HepG2 (cell line): ENCODE results near the gene PPP2R5B. TPM values are rescaled to one million over a fixed set of nuclear protein-coding genes. Genes with fewer than 3 reads are reported as not detected.

Experiments
- ASH2L ChIP-seq: fragments of 300-600, 200-600 bp; sonication (generic); IDR thresholded peaks from 2 replicates; pipeline ENCODE4 v1.7.0; 2017; ENCODE audit warnings: low read depth, mild to moderate bottlenecking, moderate library complexity, mixed read lengths, low read length; ENCODE audit not compliant: insufficient read length
- BORCS8-MEF2B ChIP-seq: sonication (generic); formaldehyde crosslinking; IDR thresholded peaks from 2 replicates; pipeline ENCODE4 v1.8.0; 2022; ENCODE audit warnings: mild to moderate bottlenecking, missing genetic modification reagents
- BRD4 ChIP-seq: sonication (generic); formaldehyde crosslinking; IDR thresholded peaks from 2 replicates; pipeline ENCODE4 v1.4.0; 2020; ENCODE audit warnings: missing genetic modification reagents
- CENPT ChIP-seq: sonication (generic); formaldehyde crosslinking; IDR thresholded peaks from 2 replicates; pipeline ENCODE4 v1.8.0; 2022; ENCODE audit warnings: low read depth, mild to moderate bottlenecking, moderate library complexity, missing genetic modification reagents
- CREB1 ChIP-seq, 2 experiments: fragments of 450-650 bp in 1 of 2; IDR thresholded peaks; 2 replicates each; pipeline ENCODE4 v1.6.1; 2016 to 2017; ENCODE audit warnings: control low read depth in 1 of 2, mild to moderate bottlenecking in 1 of 2, missing compliant biosample characterization in 1 of 2, missing genetic modification characterization in 1 of 2
- NR1H2 ChIP-seq: sonication (generic); formaldehyde crosslinking; IDR thresholded peaks from 2 replicates; pipeline ENCODE4 v1.8.1; 2022; ENCODE audit warnings: low read depth, missing genetic modification reagents, borderline replicate concordance
- PRPF4 ChIP-seq: fragments of 200-400 bp; formaldehyde crosslinking; IDR thresholded peaks from 2 replicates; pipeline ENCODE4 v1.6.1; 2016; ENCODE audit warnings: low read length, low read depth; ENCODE audit not compliant: poor library complexity, severe bottlenecking
- SP2 ChIP-seq: sonication (generic); formaldehyde crosslinking; IDR thresholded peaks from 2 replicates; pipeline ENCODE4 v1.5.1; 2020; ENCODE audit warnings: mild to moderate bottlenecking, missing genetic modification reagents
- ZFX ChIP-seq: sonication (generic); formaldehyde crosslinking; IDR thresholded peaks from 2 replicates; pipeline ENCODE4 v1.4.0; 2020; ENCODE audit warnings: mild to moderate bottlenecking, low read depth, missing genetic modification reagents, moderate library complexity
- ZNF160 ChIP-seq: sonication (generic); formaldehyde crosslinking; IDR thresholded peaks from 2 replicates; pipeline ENCODE4 v1.8.0; 2022; ENCODE audit warnings: mild to moderate bottlenecking, inconsistent platforms, missing genetic modification reagents
- ZNF547 ChIP-seq: sonication (generic); formaldehyde crosslinking; IDR thresholded peaks from 2 replicates; pipeline ENCODE4 v1.5.1; 2020; ENCODE audit warnings: mild to moderate bottlenecking, missing genetic modification reagents
- ZNF558 ChIP-seq: sonication (generic); formaldehyde crosslinking; IDR thresholded peaks from 2 replicates; pipeline ENCODE4 v1.9.0; 2022; ENCODE audit warnings: mild to moderate bottlenecking, missing genetic modification reagents, borderline replicate concordance
- ZNF629 ChIP-seq: sonication (generic); formaldehyde crosslinking; conservative IDR thresholded peaks from 2 replicates; pipeline ENCODE4 v1.5.0; 2020; ENCODE audit warnings: missing genetic modification reagents
- ZNF879 ChIP-seq: sonication (generic); formaldehyde crosslinking; IDR thresholded peaks from 2 replicates; pipeline ENCODE4 v1.8.1; 2023; ENCODE audit warnings: missing genetic modification reagents
- polyA plus RNA-seq, 8 experiments: library from polyadenylated mRNA; depleted of rRNA in 3 of 8; stranded (reverse) in 7 of 8; unstranded in 1 of 8; fragments of >200 nt; fragmentation: Illumina TruSeq in 4 of 8; extraction: Trizol in 4 of 8; gene quantifications; 2 replicates each; pipeline versions ENCODE4 v1.2.1 to v1.2.3, GENCODE V29; 2011 to 2016; ENCODE audit warnings: low read depth in 4 of 8, missing spikeins in 1 of 8, mixed read lengths in 1 of 8; ENCODE audit not compliant: insufficient read depth in 1 of 8
- total RNA-seq, 5 experiments: library from RNA; depleted of rRNA; stranded (reverse); fragments of >200 nt; fragmentation: Illumina TruSeq; extraction: Trizol; gene quantifications; 2 replicates each; pipeline ENCODE4 v1.2.3, GENCODE V29; 2016; ENCODE audit warnings: low read depth in 1 of 5
- TF ChIP-seq, protein P1 (sequence below): sonication (generic); formaldehyde crosslinking; IDR thresholded peaks from 2 replicates; pipeline ENCODE4 v1.4.0; 2020; ENCODE audit warnings: missing genetic modification reagents, mild to moderate bottlenecking, borderline replicate concordance
- TF ChIP-seq, protein P2 (sequence below): sonication (generic); formaldehyde crosslinking; conservative IDR thresholded peaks from 2 replicates; pipeline ENCODE4 v1.8.0; 2022; ENCODE audit warnings: mild to moderate bottlenecking, moderate library complexity, missing genetic modification reagents
- TF ChIP-seq, protein P3 (sequence below): sonication (generic); formaldehyde crosslinking; IDR thresholded peaks from 2 replicates; pipeline ENCODE4 v1.5.0; 2020; ENCODE audit warnings: mild to moderate bottlenecking, missing genetic modification reagents
- TF ChIP-seq, protein P4 (sequence below): sonication (generic); formaldehyde crosslinking; conservative IDR thresholded peaks from 2 replicates; pipeline ENCODE4 v1.8.1; 2023; ENCODE audit warnings: missing genetic modification reagents
- TF ChIP-seq, protein P5 (sequence below): sonication (generic); formaldehyde crosslinking; IDR thresholded peaks from 2 replicates; pipeline ENCODE4 v1.4.0; 2020; ENCODE audit warnings: missing genetic modification reagents

PPP2R5B gene
- total and polyA plus RNA-seq, 2 of the 13 experiments (the other 11 are each of a cell fraction or from before 2014, with no cell fraction given), result 2.3 to 8.3 TPM

DNA sequence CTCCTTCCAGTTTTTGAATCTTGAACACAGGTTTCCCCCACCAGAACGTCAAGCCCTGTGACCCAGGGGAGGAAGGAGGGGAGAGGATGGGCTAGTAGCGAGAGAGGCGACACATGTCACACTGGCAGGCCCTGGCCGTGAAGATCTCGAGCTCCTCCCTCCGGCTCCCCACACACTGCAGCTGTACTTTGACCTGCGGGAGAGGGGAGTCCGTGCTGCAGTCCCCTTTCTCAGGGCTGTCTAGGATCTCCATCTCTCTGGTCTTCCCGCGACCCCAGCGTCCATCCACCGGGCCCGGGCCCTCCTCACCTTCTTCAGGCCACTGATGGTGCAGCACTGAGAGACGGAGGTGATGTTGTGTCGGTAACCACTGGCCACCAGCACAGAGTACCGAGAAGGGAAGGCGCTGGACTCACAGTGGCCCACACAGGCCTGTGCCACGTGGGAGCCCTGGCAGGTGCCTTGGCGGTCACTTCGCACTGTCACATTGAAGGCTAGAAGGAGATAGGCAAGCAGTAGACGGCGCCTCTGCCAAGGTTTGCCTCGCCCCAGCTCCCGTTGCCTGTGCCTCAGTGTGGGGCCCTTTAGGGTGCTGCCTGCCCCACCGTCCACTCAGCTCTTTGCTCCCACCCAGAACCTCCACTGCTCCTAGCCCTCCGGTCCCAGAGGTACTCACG lies 10.3 kb downstream of the PPP2R5B start (continued):
- TF ChIP-seq, protein P1, sequence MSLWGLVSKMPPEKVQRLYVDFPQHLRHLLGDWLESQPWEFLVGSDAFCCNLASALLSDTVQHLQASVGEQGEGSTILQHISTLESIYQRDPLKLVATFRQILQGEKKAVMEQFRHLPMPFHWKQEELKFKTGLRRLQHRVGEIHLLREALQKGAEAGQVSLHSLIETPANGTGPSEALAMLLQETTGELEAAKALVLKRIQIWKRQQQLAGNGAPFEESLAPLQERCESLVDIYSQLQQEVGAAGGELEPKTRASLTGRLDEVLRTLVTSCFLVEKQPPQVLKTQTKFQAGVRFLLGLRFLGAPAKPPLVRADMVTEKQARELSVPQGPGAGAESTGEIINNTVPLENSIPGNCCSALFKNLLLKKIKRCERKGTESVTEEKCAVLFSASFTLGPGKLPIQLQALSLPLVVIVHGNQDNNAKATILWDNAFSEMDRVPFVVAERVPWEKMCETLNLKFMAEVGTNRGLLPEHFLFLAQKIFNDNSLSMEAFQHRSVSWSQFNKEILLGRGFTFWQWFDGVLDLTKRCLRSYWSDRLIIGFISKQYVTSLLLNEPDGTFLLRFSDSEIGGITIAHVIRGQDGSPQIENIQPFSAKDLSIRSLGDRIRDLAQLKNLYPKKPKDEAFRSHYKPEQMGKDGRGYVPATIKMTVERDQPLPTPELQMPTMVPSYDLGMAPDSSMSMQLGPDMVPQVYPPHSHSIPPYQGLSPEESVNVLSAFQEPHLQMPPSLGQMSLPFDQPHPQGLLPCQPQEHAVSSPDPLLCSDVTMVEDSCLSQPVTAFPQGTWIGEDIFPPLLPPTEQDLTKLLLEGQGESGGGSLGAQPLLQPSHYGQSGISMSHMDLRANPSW (CRISPR knock-in tag), result no peak
- TF ChIP-seq, protein P2, sequence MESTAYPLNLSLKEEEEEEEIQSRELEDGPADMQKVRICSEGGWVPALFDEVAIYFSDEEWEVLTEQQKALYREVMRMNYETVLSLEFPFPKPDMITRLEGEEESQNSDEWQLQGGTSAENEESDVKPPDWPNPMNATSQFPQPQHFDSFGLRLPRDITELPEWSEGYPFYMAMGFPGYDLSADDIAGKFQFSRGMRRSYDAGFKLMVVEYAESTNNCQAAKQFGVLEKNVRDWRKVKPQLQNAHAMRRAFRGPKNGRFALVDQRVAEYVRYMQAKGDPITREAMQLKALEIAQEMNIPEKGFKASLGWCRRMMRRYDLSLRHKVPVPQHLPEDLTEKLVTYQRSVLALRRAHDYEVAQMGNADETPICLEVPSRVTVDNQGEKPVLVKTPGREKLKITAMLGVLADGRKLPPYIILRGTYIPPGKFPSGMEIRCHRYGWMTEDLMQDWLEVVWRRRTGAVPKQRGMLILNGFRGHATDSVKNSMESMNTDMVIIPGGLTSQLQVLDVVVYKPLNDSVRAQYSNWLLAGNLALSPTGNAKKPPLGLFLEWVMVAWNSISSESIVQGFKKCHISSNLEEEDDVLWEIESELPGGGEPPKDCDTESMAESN, result 0 out of 2 replicates have a peak, but pooled peaks have one; percentile 52
- TF ChIP-seq NR1H2 (CRISPR knock-in tag) (no peak), CENPT (CRISPR knock-in tag) (no peak), ZNF160 (CRISPR knock-in tag) (peak; percentile 34; the same call in 1 of the 2 replicates), ZFX (peak; percentile 88), ZNF558 (CRISPR knock-in tag) (no peak), ASH2L (peak; percentile 42), BRD4 (CRISPR knock-in tag) (no peak), PRPF4 (no peak), ZNF629 (CRISPR knock-in tag) (0 out of 2 replicates have a peak, but pooled peaks have one; percentile 17), SP2 (CRISPR knock-in tag) (0 out of 2 replicates have a peak, but pooled peaks have one; percentile 10), BORCS8-MEF2B (CRISPR knock-in tag) (no peak), CREB1 (IDR thresholded peaks at IDR 0.05) (no peak), CREB1 (CRISPR knock-in tag; IDR thresholded peaks at IDR 0.05) (no peak), ZNF879 (CRISPR knock-in tag) (0 out of 2 replicates have a peak, but pooled peaks have one; percentile 38), ZNF547 (peak; percentile 86)
- TF ChIP-seq, protein P3, sequence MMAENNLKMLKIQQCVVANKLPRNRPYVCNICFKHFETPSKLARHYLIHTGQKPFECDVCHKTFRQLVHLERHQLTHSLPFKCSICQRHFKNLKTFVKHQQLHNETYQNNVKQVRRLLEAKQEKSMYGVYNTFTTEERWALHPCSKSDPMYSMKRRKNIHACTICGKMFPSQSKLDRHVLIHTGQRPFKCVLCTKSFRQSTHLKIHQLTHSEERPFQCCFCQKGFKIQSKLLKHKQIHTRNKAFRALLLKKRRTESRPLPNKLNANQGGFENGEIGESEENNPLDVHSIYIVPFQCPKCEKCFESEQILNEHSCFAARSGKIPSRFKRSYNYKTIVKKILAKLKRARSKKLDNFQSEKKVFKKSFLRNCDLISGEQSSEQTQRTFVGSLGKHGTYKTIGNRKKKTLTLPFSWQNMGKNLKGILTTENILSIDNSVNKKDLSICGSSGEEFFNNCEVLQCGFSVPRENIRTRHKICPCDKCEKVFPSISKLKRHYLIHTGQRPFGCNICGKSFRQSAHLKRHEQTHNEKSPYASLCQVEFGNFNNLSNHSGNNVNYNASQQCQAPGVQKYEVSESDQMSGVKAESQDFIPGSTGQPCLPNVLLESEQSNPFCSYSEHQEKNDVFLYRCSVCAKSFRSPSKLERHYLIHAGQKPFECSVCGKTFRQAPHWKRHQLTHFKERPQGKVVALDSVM (CRISPR knock-in tag), result no peak
- TF ChIP-seq, protein P4, sequence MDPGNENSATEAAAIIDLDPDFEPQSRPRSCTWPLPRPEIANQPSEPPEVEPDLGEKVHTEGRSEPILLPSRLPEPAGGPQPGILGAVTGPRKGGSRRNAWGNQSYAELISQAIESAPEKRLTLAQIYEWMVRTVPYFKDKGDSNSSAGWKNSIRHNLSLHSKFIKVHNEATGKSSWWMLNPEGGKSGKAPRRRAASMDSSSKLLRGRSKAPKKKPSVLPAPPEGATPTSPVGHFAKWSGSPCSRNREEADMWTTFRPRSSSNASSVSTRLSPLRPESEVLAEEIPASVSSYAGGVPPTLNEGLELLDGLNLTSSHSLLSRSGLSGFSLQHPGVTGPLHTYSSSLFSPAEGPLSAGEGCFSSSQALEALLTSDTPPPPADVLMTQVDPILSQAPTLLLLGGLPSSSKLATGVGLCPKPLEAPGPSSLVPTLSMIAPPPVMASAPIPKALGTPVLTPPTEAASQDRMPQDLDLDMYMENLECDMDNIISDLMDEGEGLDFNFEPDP, result no peak
- TF ChIP-seq, protein P5, sequence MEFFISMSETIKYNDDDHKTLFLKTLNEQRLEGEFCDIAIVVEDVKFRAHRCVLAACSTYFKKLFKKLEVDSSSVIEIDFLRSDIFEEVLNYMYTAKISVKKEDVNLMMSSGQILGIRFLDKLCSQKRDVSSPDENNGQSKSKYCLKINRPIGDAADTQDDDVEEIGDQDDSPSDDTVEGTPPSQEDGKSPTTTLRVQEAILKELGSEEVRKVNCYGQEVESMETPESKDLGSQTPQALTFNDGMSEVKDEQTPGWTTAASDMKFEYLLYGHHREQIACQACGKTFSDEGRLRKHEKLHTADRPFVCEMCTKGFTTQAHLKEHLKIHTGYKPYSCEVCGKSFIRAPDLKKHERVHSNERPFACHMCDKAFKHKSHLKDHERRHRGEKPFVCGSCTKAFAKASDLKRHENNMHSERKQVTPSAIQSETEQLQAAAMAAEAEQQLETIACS (CRISPR knock-in tag), result no peak
